Measurements from ENCODE around the gene MEI1.

GRCh38 chr22:41742918-41743317 lies 43.6 kb downstream of the MEI1 start:
- TF ChIP-seq EP300 (IDR thresholded peaks at IDR 0.05; ENCODE audit: low read depth) (no peak), CTCF (IDR thresholded peaks at IDR 0.05) (no peak)
